ENCODE measurements around the gene COPS2. TPM values are rescaled to one million over a fixed set of nuclear protein-coding genes. Genes with fewer than 3 reads are reported as not detected.

COPS2 gene
- 84.9 and 105 TPM in 2 replicates for total RNA-seq

GRCh38 chr15:49155110-49155833, at the start of gene COPS2:
Gene COPS2 (minus strand): TSS chr15:49155599. CDS start chr15:49155578, 21 bp downstream.

GRCh38 chr15:49169880-49170597, 14.6 kb upstream of the COPS2 start, which contains the start of gene GALK2:
Gene GALK2 (plus strand): TSS chr15:49170247. CDS start chr15:49170323, 76 bp downstream.

Other genes with a start within 250 kb of the COPS2 start
- gene SHC4, start 191.7 kb downstream of the COPS2 start, total RNA-seq, result 1.8 and 3.8 TPM in 2 replicates
- 25.2 and 25.9 TPM in 2 replicates for gene SECISBP2L, start 109.2 kb downstream of the COPS2 start, total RNA-seq
- gene GALK2, start 14.6 kb upstream of the COPS2 start, total RNA-seq, result 47.8 and 51.5 TPM in 2 replicates